Measurements from ENCODE around the gene TBC1D3B.

- TF ChIP-seq, protein P1, sequence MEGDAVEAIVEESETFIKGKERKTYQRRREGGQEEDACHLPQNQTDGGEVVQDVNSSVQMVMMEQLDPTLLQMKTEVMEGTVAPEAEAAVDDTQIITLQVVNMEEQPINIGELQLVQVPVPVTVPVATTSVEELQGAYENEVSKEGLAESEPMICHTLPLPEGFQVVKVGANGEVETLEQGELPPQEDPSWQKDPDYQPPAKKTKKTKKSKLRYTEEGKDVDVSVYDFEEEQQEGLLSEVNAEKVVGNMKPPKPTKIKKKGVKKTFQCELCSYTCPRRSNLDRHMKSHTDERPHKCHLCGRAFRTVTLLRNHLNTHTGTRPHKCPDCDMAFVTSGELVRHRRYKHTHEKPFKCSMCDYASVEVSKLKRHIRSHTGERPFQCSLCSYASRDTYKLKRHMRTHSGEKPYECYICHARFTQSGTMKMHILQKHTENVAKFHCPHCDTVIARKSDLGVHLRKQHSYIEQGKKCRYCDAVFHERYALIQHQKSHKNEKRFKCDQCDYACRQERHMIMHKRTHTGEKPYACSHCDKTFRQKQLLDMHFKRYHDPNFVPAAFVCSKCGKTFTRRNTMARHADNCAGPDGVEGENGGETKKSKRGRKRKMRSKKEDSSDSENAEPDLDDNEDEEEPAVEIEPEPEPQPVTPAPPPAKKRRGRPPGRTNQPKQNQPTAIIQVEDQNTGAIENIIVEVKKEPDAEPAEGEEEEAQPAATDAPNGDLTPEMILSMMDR (IDR thresholded peaks at IDR 0.05) = no peak
- TF ChIP-seq EP300 (IDR thresholded peaks at IDR 0.05; ENCODE audit: low read depth) (no peak), POLR2AphosphoS5 (IDR thresholded peaks at IDR 0.05) (no peak), POLR2A (IDR thresholded peaks at IDR 0.05) (no peak)
These were observed 58.7 kb downstream of the TBC1D3B start for GRCh38 chr17:36117505-36118382.

Data from transverse colon (tissue), 4 donors.